Stimulated activated CD8-positive, alpha-beta memory T cell treated with anti-CD3 and anti-CD28 coated beads, Interleukin-7, amount 100 ng/mL, for 1 hour (primary cell): Measurements from ENCODE around the gene BATF3.
"Not testable (repeated sequence)": the region's sequence is repeated elsewhere in the genome, so short reads cannot be mapped to it uniquely, and the experiment has no call there.

ENCODE experiments used
- DNase-seq, 2 donors: peaks; one replicate each; pipeline ENCODE4 v3.0.0-alpha.2; 2020; ENCODE audit warnings: low read depth in 2 of 2

The BATF3 gene

GRCh38 chr1:212658250-212658649, 41.4 kb downstream of the BATF3 start:
- not testable (repeated sequence) for DNase-seq

GRCh38 chr1:212656730-212657129, 42.9 kb downstream of the BATF3 start:
- no peak for DNase-seq

GRCh38 chr1:212655668-212656440, 43.8 kb downstream of the BATF3 start:
- DNase-seq: no peak

GRCh38 chr1:212652609-212653008, 47.0 kb downstream of the BATF3 start:
- DNase-seq: no peak

GRCh38 chr1:212651977-212652376, 47.7 kb downstream of the BATF3 start:
- no peak for DNase-seq

- no peak for DNase-seq
These were observed 48.1 kb downstream of the BATF3 start for GRCh38 chr1:212651521-212651920.

- no peak for DNase-seq
These were observed 49.4 kb downstream of the BATF3 start for GRCh38 chr1:212650228-212650627.

- DNase-seq: no peak
These were observed 50.6 kb downstream of the BATF3 start for GRCh38 chr1:212649020-212649419.

- no peak for DNase-seq
These were observed 51.2 kb downstream of the BATF3 start for GRCh38 chr1:212648431-212648830.

- DNase-seq: no peak
These were observed 52.6 kb downstream of the BATF3 start for GRCh38 chr1:212647004-212647403.

- DNase-seq: no peak
These were observed 53.1 kb downstream of the BATF3 start for GRCh38 chr1:212646588-212646987.

GRCh38 chr1:212645546-212646543, 53.8 kb downstream of the BATF3 start:
- no peak for DNase-seq

GRCh38 chr1:212644866-212645545, 54.6 kb downstream of the BATF3 start:
- DNase-seq: no peak

- DNase-seq: no peak
These were observed 55.8 kb downstream of the BATF3 start for GRCh38 chr1:212643877-212644276.

GRCh38 chr1:212641956-212642355, 57.7 kb downstream of the BATF3 start:
- no peak for DNase-seq

- DNase-seq: no peak
These were observed 59.3 kb downstream of the BATF3 start for GRCh38 chr1:212640223-212640878.

- not testable (repeated sequence) for DNase-seq
These were observed 60.1 kb downstream of the BATF3 start for GRCh38 chr1:212639524-212639923.

GRCh38 chr1:212638492-212639151, 61.0 kb downstream of the BATF3 start:
- no peak for DNase-seq

GRCh38 chr1:212637902-212638301, 61.7 kb downstream of the BATF3 start:
- DNase-seq: no peak
